Measurements from ENCODE around the gene MARCHF3.

GRCh38 chr5:126829098-126829497 is 201.3 kb downstream of the MARCHF3 start:
- no peak for TF ChIP-seq CTCF (conservative IDR thresholded peaks at IDR 0.05; ENCODE audit: low read length)
- TF ChIP-seq EZH2phosphoT487 (IDR thresholded peaks at IDR 0.05; ENCODE audit: borderline replicate concordance, low read depth, low read length): no peak
